Measurements from ENCODE around the gene CINP.
"Not testable (repeated sequence)": the region's sequence is repeated elsewhere in the genome, so short reads cannot be mapped to it uniquely, and the experiment has no call there.

Gene CINP

DNA sequence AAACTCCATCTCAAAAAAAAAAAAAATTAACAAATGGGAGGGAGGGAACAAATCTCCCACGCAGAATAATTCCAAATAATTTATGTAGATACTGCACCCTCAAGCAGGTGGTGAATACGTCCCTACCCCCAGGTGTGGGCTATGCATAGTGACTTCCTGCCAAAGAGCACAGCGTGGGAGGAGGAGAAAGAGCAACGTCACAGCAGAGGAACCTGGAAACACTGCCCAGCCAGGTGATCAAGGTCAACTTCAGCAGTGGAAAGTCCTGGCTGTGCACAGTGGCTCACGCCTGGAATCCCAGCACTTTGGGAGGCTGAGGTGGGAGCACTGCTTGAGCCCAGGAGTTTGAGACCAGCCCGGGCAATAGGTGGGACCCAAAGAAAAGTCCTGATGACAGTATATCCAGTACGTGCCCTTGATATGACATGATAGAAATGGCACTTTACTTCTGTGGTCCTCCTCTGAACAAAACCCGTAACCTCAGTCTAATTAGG, 9.5 kb downstream of the CINP start:
- DNase-seq (ENCODE audit: low read depth, low spot score): no peak

DNA sequence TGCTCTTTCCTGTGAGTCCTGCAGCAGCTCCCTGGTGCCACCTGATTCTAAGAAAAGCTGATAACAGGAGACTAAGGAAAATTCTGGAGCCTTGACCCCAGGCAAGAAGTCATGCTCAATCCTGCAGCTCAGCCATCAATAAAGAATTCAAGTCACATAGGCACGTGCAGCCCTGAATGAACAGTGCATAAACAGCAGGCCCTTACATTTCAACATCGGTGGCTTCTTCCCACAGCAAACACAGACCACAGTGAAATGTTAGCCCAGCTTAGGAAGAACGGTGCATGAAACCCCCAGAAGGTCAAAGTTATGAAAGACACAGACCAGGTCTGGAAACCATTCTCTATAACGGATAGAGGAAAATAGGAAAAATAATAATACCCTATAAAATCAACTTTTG, 10.5 kb downstream of the CINP start:
- no peak for DNase-seq (ENCODE audit: low read depth, low spot score)

DNA sequence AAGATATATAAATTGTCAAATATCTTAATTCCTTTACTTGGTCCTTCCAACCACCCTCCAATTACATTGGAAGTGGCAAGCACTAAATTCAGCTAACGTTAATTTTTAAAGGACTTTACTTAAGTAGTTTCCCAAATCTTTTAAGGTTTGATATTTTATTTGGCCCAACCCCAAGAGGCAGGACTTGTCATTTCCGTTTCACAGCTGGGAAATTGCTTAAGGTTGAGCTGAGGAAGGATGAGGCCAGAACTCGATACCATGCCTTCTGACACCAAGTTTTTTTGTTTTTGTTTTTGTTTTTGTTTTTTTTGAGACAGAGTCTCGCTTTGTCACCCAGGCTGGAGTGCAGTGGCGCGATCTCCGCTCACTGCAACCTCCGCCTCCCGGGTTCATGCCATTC, 11.1 kb downstream of the CINP start:
- peak; percentile 7 for DNase-seq (ENCODE audit: low read depth, low spot score)

DNA sequence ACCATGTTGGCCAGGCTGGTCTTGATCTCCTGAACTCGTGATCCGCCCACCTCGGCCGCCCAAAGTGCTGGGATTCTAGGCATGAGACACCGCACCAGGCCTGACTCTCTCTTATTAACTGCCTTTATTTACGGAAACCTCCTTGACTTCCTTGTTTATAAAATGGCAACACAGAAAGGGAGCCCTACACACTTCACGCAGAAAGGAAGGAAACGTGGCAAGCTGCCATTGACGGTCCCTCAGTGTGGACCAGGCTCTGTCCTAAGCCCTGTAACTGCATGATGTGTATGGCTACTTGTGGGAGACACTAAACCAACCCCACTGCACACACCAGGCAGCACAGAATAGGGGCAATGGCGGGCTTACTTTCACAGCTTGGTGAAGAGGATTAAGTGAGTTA, 11.7 kb downstream of the CINP start:
- no peak for DNase-seq (ENCODE audit: low read depth, low spot score)

DNA sequence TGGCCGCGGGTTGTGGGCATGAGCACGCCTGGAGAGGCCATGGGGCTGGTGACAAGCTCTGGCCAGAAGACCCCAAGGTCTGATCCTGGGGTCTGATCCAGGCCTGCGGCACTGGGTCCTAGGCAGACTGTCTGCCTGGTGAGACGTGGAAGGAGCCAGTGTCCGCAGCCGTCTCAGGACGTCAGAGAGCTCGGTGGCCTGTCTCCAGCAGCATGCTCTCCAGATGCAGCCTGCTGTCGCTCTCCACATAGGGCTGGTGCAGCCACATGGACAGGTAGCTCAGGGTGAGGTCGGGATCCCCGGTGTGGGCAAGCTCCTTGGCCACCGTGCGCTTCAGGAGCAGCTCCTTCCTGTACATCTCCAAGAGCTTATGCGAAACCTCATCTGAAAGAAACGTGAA, 14.3 kb downstream of the CINP start:
- no peak for DNase-seq (ENCODE audit: low read depth, low spot score)

DNA sequence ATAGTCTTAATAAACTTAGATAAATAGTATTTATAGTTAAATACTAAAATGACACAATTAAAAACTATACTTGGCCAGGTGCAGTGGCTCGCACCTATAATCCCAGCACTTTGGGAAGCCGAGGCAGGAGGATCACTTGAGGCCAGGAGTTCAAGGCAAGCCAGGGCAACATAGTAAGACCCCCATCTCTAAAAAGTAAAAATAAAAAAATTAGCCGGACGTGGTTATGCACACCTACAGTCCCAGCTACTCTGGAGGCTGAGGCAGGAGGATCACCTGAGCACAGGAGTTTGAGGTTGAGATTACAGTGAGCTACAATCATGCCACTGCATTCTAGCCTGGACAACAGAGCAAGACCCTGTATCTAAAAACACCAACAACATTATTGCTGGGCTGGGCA, 16.0 kb downstream of the CINP start:
- DNase-seq (ENCODE audit: low read depth, low spot score): no peak

DNA sequence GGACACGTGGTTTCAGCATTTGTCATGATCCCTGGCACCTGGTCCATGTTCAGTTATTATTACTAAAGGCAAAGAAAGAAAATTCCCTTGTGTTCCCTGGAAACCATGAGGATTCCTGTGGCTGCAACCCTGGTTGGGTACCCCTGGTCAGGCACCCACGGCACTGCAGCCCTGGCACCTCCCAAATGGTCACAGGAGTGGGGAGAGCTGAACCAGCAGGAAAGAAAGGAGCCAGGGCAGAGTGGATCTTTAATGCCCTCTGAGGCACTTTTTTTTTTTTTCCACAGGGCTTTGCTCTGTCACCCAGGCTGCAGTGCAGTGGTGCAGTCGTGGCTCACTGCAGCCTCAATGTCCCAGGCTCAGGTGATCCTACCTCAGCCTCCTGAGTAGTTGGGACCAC, 17.5 kb downstream of the CINP start:
- no peak for DNase-seq (ENCODE audit: low read depth, low spot score)

DNA sequence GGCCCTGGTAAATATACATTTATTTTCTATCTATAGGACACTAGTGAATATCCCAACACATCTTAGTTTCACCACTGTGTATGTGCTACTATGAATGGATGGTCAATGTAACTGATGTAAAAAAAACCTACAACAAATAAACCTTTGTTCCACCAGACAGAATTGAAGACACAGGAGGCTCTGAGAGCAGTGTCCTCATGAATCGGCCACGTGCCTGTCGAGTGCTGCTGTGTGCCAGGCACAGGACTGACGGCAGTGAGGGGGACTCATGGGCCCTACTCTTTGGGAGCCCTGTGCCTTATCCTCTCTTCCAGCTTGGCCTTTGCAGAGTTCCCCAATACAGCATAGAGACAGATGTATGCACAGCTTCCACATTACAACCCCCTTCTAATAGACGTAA, 18.2 kb downstream of the CINP start:
- DNase-seq (ENCODE audit: low read depth, low spot score): no peak

DNA sequence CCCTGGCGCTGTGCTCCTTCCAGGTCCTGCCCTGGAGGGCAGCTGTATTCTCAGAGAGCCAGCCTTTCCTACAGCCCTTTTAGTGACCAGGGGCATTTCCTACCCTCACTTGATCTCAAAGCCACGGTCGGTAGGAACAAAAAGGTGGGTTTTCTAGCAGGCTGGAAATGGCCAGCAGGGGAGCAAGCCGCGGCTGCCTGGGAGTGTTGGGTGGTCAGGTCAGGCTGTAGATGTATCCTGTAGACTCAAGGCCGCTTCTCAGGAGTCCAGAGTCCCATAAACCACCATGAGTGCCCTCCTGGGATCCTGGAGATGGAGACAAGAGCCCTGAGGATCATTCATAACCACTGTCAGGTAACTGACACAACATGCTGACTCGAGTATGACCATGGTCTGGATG, 18.6 kb downstream of the CINP start:
- no peak for DNase-seq (ENCODE audit: low read depth, low spot score)

DNA sequence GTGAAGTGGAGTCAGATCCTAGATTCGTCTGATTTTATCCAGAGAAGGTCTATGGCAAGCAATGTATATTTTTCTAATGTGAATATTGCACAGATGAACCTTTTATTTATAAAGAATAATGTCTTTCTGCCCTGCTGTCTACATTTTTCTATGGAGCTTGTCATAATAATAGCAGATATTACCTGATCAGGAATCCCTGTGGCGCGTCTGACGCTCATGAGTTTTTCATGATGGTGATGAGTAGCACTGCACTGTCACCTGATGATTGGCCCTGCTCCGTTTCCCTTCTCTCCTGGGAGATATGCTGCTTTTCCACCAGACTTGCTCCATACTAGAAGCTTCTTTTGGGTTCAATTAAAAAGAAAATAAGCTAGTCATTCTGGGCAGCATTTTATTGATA, 20.5 kb downstream of the CINP start:
- DNase-seq (ENCODE audit: low read depth, low spot score): no peak

DNA sequence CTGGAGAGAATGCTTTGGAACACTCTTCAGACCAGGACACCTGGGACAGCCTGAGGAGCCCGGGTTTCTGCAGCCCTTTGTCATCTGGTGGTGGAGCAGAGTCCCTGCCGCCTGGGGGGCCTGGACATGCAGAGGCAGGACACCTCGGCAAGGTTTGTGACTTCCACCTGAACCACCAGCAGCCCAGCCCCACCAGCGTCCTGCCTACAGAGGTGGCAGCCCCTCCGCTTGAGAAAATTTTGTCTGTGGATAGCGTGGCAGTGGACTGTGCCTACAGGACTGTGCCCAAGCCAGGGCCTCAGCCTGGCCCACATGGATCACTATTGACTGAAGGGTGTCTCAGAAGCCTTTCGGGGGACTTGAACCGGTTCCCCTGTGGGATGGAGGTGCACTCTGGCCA, 21.1 kb downstream of the CINP start:
- DNase-seq (ENCODE audit: low read depth, low spot score): no peak

DNA sequence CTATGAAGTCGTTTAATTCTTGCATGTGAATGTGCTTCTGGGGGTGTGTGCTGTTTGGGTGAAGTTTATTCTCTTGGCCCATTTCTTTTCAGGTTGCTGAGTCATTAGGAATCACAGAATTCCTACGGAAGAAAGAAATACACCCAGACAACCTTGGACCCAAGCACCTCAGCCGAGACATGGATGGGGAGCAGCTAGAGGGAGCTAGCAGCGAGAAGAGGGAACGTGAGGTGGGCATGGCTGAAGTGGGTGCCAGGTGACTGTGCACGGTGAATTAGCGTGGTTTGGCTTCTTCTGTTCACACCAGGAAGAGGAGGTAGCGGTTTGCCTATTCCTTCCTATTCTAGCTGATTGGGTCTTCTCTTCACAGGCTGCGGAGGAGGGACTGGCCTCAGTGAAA, 24.0 kb downstream of the CINP start:
- DNase-seq (ENCODE audit: low read depth, low spot score): no peak

DNA sequence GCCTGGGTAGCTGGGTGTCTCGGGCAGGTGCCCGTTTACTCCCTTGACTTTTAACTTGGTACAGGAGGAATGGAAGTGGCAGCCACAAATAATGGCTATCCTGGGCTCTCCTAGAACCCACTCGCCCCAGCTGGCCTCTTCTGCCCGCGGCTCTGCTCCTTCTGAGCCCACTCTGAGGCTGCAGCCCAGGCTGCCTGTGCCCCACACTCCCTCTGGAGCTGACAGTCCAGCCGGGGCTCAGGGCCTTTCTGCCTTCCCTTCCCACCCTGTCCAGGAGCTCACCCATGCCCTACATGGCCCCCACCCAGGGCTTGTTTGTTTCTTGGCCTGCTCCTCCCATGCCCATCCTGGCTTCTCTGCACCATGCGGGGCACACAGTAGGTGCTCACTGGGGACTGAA, 27.5 kb downstream of the CINP start:
- DNase-seq (ENCODE audit: low read depth, low spot score): no peak

DNA sequence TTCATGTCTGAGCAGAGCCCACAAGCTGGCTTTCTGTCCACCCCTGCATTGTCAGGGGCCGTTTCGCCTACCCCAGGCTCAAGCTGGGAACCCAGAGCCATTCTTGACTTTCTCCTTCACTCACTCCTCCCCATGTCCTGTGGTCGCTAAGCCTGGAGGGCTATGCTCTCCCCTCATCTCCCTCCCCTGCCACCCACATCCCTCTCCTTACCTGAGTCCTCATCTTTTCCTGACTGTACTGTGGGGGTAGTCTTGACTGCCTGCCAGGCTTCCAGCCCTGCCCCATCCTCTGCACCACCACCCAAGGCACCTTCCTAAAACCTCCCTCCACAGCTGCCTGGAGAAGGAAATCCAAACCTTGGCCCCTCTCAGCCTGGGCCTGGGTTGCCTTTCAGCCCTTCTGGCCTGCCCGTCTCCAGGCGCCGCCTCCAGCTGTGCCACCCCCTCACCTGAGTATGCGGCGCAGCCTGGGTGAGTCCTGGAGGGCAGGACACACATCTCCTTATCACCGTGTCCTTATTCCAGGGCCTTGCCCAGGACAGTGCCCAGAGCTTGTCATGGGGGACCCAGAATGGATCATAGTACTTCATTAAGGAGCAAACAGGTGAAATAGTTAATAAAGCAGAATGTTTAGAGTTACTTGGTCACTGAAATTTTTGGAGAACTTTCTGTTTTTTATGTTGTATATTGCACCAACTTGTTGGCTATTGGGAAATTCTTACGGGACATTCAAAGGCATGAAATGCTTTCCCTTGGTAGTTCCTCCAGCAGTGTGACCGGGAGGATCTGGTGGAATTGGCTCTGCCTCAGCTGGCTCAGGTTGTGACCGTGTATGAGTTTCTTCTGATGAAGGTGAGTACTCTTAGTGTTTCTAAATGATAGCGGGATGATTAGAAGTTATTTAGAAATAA, 28.6 kb downstream of the CINP start:
- no peak for DNase-seq (ENCODE audit: low read depth, low spot score)

DNA sequence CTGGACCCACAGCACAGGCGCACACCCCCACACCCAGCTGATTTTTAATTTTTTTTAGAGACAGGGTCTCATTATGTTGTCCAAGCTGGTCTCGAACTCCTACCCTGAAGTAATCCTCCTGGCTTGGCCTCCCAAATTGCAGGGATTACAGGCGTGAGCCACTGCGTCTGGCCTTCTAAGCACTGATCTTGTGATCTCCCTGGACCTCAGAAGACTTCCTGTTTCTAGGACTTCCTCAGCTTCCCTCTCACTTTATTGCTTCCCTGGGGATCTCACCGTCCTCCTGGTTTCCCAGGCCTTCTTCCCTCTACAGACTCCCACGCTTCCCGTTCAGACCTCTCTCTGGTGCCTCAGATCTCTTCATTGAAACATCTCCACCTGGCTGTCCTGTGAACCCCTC, 29.3 kb downstream of the CINP start:
- DNase-seq (ENCODE audit: low read depth, low spot score): no peak

DNA sequence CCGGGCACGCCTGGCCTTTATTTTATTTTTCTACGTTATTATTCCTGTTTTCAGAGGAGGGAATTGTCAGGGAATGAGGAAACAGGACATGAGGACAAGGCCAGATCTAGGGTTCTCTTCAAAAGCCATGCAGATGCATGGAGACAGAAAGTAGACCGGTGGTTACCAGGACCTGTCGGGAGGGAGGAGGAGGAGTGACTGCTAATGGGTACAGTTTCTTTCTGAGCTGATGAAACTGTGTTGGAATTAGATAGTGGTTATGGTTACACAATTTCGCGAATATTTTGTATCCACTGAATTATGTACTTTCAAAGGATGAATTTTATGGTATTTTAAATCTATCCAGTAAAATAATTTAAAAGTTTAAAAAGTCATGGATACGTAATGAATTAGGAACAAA, 31.9 kb downstream of the CINP start:
- no peak for DNase-seq (ENCODE audit: low read depth, low spot score)

DNA sequence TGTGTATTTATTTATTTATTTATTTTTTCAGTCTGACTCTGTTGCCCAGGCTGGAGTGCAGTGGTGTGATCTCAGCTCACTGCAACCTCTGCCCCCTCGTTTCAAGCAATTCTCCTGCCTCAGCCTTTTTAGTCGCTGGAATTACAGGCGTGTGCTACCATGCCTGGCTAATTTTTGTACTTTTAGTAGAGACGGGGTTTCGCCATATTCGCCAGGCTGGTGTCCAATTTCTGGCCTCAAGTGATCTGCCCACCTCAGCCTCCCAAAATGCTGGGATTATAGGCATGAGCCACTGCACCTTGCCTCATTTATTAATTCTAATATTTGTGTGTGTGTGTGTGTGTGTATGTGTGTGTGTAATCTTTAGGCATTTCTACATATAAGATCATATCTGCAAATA, 33.3 kb downstream of the CINP start:
- DNase-seq (ENCODE audit: low read depth, low spot score): not testable (repeated sequence)

DNA sequence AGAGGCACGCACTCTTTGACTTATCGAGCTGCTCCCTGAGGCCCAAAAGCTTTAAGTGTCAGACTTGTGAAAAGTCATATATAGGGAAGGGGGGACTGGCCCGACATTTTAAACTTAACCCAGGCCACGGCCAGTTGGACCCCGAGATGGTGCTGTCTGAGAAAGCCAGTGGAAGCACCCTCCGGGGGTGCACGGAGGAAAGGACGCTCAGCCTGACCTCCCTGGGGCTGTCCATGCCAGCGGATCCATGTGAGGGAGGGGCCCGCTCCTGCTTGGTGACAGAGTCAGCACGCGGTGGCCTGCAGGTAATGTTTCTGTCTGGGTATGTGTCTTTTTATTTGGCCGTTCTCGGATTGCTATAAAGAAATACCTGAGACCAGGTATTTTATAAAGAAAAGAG, 36.1 kb downstream of the CINP start:
- DNase-seq (ENCODE audit: low read depth, low spot score): no peak

DNA sequence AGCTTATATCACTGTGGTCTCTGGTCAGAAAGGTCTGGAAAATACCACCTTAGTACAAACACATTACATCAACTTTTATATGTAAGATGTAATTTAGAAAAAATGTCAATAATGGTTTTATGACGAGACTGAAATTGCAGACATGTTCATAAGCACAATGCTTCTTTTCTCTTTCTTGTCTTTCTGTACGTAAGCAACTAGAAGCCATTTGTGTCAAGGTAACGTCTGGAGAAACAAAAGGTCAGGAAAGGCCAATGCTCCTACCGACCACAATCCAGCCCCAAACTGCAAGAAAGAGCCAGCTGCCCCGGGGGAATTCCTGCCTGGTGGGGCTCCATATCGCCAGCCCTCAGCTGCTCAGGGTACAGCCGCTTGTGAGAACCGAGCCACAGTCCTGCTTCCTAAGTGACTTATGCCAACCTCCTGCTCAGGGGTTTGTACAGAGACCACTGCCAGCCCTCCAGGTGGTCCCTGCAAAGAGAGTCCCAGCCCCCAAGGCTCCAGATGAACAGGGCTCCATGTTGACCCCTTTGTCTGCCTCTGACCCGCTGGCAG, 36.8 kb downstream of the CINP start:
- DNase-seq (ENCODE audit: low read depth, low spot score): no peak

DNA sequence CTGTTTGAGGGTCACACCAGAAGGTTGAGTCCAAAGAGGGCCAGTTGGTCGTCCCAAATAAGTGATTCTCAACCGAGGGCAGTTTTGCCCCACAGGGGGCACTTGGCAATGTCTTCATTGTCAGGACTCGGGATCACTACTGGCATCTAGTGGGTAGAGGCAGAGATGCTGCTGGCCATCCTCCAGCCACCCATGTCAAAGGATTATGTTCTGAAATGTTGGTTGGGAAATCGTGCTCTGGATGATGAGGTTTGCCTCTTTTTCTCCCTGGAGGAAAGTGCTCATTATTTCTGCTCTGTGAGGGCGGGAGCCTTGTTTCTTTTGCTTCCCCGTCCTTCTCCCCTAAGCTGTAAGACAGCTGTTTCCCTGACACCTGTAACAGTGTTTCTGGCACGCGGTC, 39.6 kb downstream of the CINP start:
- DNase-seq (ENCODE audit: low read depth, low spot score): peak; percentile 40

DNA sequence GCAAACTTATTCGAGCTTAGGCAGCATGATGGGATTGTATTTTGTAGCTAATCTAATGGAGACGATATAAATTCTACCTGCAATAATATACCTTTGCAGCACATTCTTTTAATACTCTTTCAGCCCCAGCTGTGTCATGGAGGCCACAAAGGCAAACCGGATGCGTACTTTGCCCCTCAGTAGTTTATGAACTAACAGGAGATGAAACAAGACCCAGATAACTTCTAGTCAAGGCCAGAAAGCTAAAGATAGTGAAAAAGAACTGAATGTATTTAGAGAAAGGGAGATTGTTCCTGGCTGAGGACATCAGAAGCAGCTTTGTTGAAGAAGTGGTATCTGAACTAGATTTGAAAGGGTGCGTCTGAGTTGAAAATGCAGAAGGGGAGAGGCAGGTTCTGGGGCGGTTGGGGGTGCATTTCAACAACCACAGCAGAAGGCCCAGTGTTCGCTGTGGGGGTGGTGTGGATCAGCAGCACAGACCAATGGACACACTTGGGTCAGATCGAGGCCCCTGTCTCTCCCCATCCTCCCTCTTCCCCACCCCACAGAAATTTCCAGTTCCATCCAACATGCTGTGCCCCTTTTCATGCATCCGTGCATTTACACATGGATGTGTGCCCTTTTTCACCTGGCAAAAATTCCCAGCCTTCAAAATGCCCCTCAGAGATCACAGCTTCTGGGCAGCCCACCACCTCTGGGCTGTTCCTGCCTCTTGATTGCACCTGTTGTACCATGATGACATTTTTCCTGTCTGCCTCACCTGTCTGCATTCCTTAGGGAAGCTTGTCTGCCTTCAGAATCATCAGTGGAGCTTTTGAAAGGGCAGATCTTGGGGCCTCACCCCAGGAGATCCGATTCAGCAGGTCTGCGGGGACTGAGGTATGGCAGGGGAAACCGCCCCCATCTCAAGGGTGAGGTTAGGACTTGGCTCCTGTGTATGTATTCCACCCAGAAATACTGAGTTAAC, 41.0 kb downstream of the CINP start:
- DNase-seq (ENCODE audit: low read depth, low spot score): no peak

All from smooth muscle cell of the brain vasculature (primary cell).